Gastrocnemius medialis (tissue), 4 donors: ENCODE results near the gene SLC46A1. TPM values are rescaled to one million over a fixed set of nuclear protein-coding genes. Genes with fewer than 3 reads are reported as not detected.

ENCODE experiments used
- ATAC-seq, 2 donors: fragments of 150-250 bp; one replicate each; pipeline ENCODE4 v1.9.1; 2016
- DNase-seq, 2 donors: peaks; one replicate each; pipeline ENCODE4 v3.0.0-alpha.2; 2019
- H3K27ac ChIP-seq, 4 donors: fragments of 200-600 bp; sonication (generic); 1 replicate in 1 of 4; 2 replicates in 3 of 4; pipeline ENCODE4 v1.5.1; 2016 to 2018; ENCODE audit warnings: mild to moderate bottlenecking in 2 of 4, moderate library complexity in 1 of 4
- H3K27me3 ChIP-seq, 3 donors: fragments of 200-600 bp; sonication (generic) in 2 of 3; 1 replicate in 1 of 3; 2 replicates in 2 of 3; pipeline versions ENCODE4 v1.5.1 to v1.6.0; 2016 to 2019; ENCODE audit warnings: mild to moderate bottlenecking in 1 of 3, moderate library complexity in 1 of 3
- H3K36me3 ChIP-seq, 2 donors: fragments of 200-600 bp; sonication (generic) in 1 of 2; one replicate each; pipeline ENCODE4 v1.5.1; 2017 to 2018
- H3K4me1 ChIP-seq, 2 donors: fragments of 200-600 bp; sonication (generic) in 1 of 2; one replicate each; pipeline ENCODE4 v1.5.1; 2016 to 2017; ENCODE audit warnings: mild to moderate bottlenecking in 2 of 2
- H3K4me3 ChIP-seq, 4 donors: fragments of 200-600 bp; sonication (generic) in 3 of 4; 1 replicate in 1 of 4; 2 replicates in 3 of 4; pipeline ENCODE4 v1.5.1; 2016 to 2019; ENCODE audit warnings: mild to moderate bottlenecking in 2 of 4
- H3K9me3 ChIP-seq, 3 donors: fragments of 200-600 bp; sonication (generic) in 2 of 3; 1 replicate in 1 of 3; 2 replicates in 2 of 3; pipeline ENCODE4 v1.5.1; 2016 to 2019
- CTCF ChIP-seq, 5 experiments: fragments of 450-650 bp in 3 of 5; fragments of 200-600 bp in 2 of 5; sonication (generic) in 2 of 5; IDR thresholded peaks in 4 of 5; conservative IDR thresholded peaks in 1 of 5; 1 replicate in 4 of 5; 2 replicates in 1 of 5; pipeline ENCODE4 v1.5.1; 2016 to 2019; ENCODE audit warnings: antibody characterized with exemption in 5 of 5, mild to moderate bottlenecking in 3 of 5, moderate library complexity in 3 of 5
- POLR2A ChIP-seq, 2 donors: fragments of 450-650 bp; IDR thresholded peaks; one replicate each; pipeline ENCODE4 v1.6.1; 2017; ENCODE audit warnings: antibody characterized with exemption in 2 of 2, mild to moderate bottlenecking in 2 of 2, moderate library complexity in 2 of 2
- in situ Hi-C, 4 donors: fragments of 200-750 bp; cut with MboI; loops; one replicate each; pipeline versions ENCODE4 v1.15.0 to v1.8.0; 2017; ENCODE audit warnings: low sequenced_read_pairs in 4 of 4
- intact Hi-C: fragments of 100-400 bp; cut with DNase I; formaldehyde crosslinking; loops from one replicate; pipeline ENCODE4 v1.15.1; 2023; ENCODE audit warnings: low total_unique reads
- total RNA-seq, 4 donors: library from RNA; depleted of rRNA; stranded (reverse); fragments of >200 nt; gene quantifications; one replicate each; pipeline versions ENCODE4 v1.1.0 to v1.2.3, GENCODE V29; 2016

SLC46A1 gene
- total RNA-seq, 4 donors from 2014 or later, result 1.9 to 3.5 (median 2.4) TPM

- ATAC-seq (peak; percentile 98), DNase-seq (peak; percentile 92 to 94)
- Histone ChIP-seq H3K4me3 (peak within 1 kb of the TSS; percentile 88 to 98 (median 94)), H3K4me1 (peaks cover 24 to 26% of the 10 kb centered on the region in 2 donors), H3K36me3 (peaks cover 6 to 65% of the 10 kb centered on the region in 2 donors), H3K9me3 (no peaks in the 10 kb centered on the region), H3K27ac (peak within 1 kb of the TSS; percentile 94 to 97 (median 96)), H3K27me3 (no peaks in the 10 kb centered on the region)
- intact Hi-C loops (loop anchor here (1.0 to 5.0 kb wide), 4 partner anchors 14 to 595 kb away; partner anchors contain the start of genes IFT20, PHF12, SARM1 and TMEM97), in situ Hi-C loops (loop anchor here in 1 of 4 donors (25.0 kb wide), 1 partner anchor 605 kb away; the partner anchor contains the start of gene PHF12)
- TF ChIP-seq CTCF (IDR thresholded peaks at IDR 0.05 in 4 of 5, conservative IDR thresholded peaks at IDR 0.05 in 1 of 5) (no peak), POLR2A (IDR thresholded peaks at IDR 0.05) (peak; percentile 93 to 97)
Observed at GRCh38 chr17:28357061-28357900, 48.7 kb downstream of the SLC46A1 start, which contains the start of gene POLDIP2. TSS of gene POLDIP2 (minus strand) at chr17:28357527. CDS start at chr17:28357448, 79 bp downstream.

- intact Hi-C loops, result no loop called here
- DNase-seq (no peak), ATAC-seq (no peak)
- Histone ChIP-seq H3K36me3 (peaks cover 6 to 99% of the 10 kb centered on the region in 2 donors), H3K27me3 (no peaks in the 10 kb centered on the region), H3K27ac (no peak overlapping the region), H3K4me3 (no peak overlapping the region), H3K4me1 (peaks cover 1% of the 10 kb centered on the region in 2 donors), H3K9me3 (no peaks in the 10 kb centered on the region)
- TF ChIP-seq CTCF (IDR thresholded peaks at IDR 0.05 in 4 of 5, conservative IDR thresholded peaks at IDR 0.05 in 1 of 5) (no peak), POLR2A (IDR thresholded peaks at IDR 0.05) (no peak)
- in situ Hi-C loops, result loop anchor here in 1 of 4 donors (25.0 kb wide), 1 partner anchor 612 kb away; the partner anchor contains the start of gene PHF12
Observed at GRCh38 chr17:28350271-28350670, 55.7 kb downstream of the SLC46A1 start.

GRCh38 chr17:28348979-28349378, 57.0 kb downstream of the SLC46A1 start:
- no peak overlapping the region for H3K4me3 ChIP-seq
- DNase-seq (no peak), ATAC-seq (no peak)
- H3K9me3 ChIP-seq, result no peaks in the 10 kb centered on the region
- H3K4me1 ChIP-seq, result no peaks in the 10 kb centered on the region
- TF ChIP-seq POLR2A (IDR thresholded peaks at IDR 0.05) (no peak), CTCF (IDR thresholded peaks at IDR 0.05 in 4 of 5, conservative IDR thresholded peaks at IDR 0.05 in 1 of 5) (no peak)
- no peaks in the 10 kb centered on the region for H3K27me3 ChIP-seq
- in situ Hi-C loops (loop anchor here in 2 of 4 donors (25.0 kb wide), 1 partner anchor 613 kb away; the partner anchor contains the start of gene PHF12 (in 2 of the 2)), intact Hi-C loops (no loop called here)
- peaks cover 6 to 99% of the 10 kb centered on the region in 2 donors for H3K36me3 ChIP-seq
- H3K27ac ChIP-seq, result no peak overlapping the region

- intact Hi-C loops (no loop called here), in situ Hi-C loops (loop anchor here in 2 of 4 donors (25.0 kb wide), 1 partner anchor 615 kb away; the partner anchor contains the start of gene PHF12 (in 2 of the 2))
- DNase-seq, result no peak
- TF ChIP-seq POLR2A (IDR thresholded peaks at IDR 0.05) (no peak), CTCF (IDR thresholded peaks at IDR 0.05 in 4 of 5, conservative IDR thresholded peaks at IDR 0.05 in 1 of 5) (no peak)
- peaks cover 0 to 6% of the 10 kb centered on the region in 2 donors for H3K4me1 ChIP-seq
- no peaks in the 10 kb centered on the region for H3K27me3 ChIP-seq
- peaks cover 0 to 98% of the 10 kb centered on the region in 2 donors for H3K36me3 ChIP-seq
- H3K4me3 ChIP-seq, result no peak overlapping the region
- H3K27ac ChIP-seq, result peak overlapping the region in 1 of 4 donors; percentile 35
- H3K9me3 ChIP-seq, result no peaks in the 10 kb centered on the region
- no peak for ATAC-seq
Observed at GRCh38 chr17:28347261-28347891, 58.6 kb downstream of the SLC46A1 start.
